GM12872 (cell line): ENCODE data around the gene MYH7.

Experiments used
- TF ChIP-seq, protein P1 (sequence below): IDR thresholded peaks from 3 replicates; pipeline ENCODE4 v1.5.1; 2011; ENCODE audit warnings: low read depth, mild to moderate bottlenecking, low read length, moderate library complexity; ENCODE audit not compliant: insufficient read depth

The MYH7 gene

DNA sequence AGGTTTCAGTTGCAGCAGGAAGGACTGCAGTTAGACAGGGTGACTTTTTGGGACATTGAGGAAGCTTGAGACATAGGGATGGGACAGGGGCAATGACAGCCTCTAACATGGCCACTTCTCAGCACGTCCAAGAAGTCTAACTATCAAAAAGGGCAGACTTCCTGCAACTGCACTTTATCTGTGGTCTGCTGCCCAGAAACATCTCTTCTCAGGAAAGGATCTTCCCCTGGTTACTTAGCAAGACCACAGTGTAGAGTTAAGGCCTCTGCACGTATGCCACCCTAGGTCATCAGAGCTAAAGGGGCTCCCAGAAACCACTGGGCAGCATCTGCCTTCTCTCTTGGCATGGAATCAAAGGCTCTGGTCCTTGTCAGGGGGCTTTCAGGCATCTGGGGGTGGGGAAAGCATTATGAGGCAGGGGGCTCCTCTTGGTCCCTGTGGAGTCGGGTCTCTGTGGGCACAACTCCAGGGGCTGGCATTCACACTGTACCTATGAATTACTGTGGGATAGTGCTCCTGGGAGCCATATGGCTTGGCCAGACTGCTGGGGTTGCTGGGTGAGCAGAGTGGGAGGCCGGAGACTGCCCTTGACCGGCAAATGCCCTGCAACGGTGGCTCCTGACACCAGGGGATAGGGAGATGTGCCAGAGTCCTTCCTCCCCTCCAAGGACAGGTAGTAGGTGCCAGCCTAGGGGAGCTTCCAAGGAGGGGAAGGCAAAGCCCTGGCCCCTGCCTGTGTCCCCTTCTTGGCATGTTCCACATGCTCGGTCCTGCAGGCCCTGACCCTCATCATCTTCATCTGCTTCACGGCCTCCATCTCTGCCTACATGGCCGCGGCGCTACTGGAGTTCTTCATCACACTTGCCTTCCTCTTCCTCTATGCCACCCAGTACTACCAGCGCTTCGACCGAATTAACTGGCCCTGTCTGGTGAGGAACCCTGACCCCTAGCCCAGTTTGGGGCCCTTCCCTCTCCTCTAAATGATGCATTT, 57.6 kb downstream of the MYH7 start:
- TF ChIP-seq, protein P1, sequence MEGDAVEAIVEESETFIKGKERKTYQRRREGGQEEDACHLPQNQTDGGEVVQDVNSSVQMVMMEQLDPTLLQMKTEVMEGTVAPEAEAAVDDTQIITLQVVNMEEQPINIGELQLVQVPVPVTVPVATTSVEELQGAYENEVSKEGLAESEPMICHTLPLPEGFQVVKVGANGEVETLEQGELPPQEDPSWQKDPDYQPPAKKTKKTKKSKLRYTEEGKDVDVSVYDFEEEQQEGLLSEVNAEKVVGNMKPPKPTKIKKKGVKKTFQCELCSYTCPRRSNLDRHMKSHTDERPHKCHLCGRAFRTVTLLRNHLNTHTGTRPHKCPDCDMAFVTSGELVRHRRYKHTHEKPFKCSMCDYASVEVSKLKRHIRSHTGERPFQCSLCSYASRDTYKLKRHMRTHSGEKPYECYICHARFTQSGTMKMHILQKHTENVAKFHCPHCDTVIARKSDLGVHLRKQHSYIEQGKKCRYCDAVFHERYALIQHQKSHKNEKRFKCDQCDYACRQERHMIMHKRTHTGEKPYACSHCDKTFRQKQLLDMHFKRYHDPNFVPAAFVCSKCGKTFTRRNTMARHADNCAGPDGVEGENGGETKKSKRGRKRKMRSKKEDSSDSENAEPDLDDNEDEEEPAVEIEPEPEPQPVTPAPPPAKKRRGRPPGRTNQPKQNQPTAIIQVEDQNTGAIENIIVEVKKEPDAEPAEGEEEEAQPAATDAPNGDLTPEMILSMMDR: no peak

DNA sequence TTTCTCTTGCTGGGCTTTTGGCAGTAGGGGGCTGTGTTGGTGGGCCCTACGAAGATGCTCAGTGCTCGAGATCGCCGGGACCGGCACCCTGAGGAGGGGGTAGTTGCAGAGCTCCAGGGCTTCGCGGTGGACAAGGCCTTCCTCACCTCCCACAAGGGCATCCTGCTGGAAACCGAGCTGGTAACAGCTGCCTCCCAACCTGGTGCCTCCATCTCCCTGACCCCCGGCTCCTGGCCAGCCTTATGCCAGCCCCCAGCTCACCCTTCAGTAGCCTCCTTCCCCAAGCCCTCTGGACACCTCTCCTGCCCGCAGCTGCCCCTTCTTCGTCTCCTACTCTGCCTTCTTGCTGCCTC, 58.3 kb downstream of the MYH7 start:
- TF ChIP-seq, protein P1: no peak

DNA sequence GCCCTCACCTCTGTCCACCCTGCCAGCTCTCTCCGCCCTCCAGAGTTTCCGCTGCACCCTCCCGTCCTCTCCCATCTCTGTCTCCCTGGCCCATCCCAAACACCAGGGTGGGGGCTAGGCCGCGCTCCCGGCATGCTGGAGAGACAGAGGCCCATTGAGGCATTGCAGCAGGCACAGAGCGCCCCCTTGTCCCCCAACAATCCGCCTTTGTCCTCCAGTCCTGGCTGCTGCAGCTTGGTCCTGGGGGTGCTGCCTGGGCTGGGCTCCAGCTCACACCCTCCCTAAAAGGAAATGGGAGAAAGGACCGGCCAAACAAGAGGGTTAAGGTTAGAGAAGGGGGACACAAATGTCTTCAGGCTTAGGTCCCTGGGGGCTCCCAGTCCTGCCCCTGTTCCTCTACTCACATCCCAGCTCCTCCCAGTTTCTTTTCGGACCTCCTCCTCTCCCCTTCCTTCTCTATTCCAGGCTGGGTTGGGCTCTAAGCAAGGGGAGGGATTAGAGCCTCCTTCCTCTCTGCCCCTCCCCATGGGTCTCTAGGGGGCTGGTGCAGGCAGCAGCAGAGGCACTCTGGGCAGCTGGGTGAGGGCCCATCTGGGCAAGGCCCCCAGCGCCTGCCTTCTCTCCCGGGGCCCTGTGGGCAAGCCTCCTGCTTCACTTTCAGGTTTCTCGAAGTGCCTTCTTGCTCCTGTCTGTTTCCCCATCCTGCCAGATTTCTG, 58.8 kb downstream of the MYH7 start, which contains the start of gene CMTM5:
TSS of gene CMTM5 (plus strand) at position 565 of the 716 bp plus-strand sequence. CDS start 206 bp downstream, outside the sequence.
- TF ChIP-seq, protein P1: no peak

- TF ChIP-seq, protein P1: no peak
Measured at GRCh38 chr14:23375527-23376251, 59.8 kb downstream of the MYH7 start.

GRCh38 chr14:23373041-23373440, 62.4 kb downstream of the MYH7 start:
- TF ChIP-seq, protein P1: no peak

- TF ChIP-seq, protein P1: no peak
Measured at GRCh38 chr14:23372509-23372908, 63.0 kb downstream of the MYH7 start, which contains the start of gene IL25. Gene IL25 (plus strand): TSS chr14:23372809.
